Neural cell (in vitro differentiated cells): ENCODE measurements around the gene TNFRSF14. TPM values are rescaled to one million over a fixed set of nuclear protein-coding genes. Genes with fewer than 3 reads are reported as not detected.

Experiments used
- H2AFZ ChIP-seq: fragments of 200-600, 300-800 bp; sonication (generic), shearing (Covaris generic); 2 replicates; pipeline ENCODE4 v1.6.0; 2014; ENCODE audit warnings: low read depth, mild to moderate bottlenecking, antibody characterized with exemption, low read length, moderate library complexity
- H3F3A ChIP-seq: fragments of 200-600 bp; shearing (Covaris generic); 2 replicates; pipeline ENCODE4 v1.6.1; 2016; ENCODE audit warnings: mild to moderate bottlenecking, moderate library complexity, mixed read lengths, antibody characterized with exemption, low read length; ENCODE audit not compliant: insufficient read depth, poor library complexity, severe bottlenecking
- H3K27ac ChIP-seq: fragments of 200-600, 300-800 bp; sonication (generic), shearing (Covaris generic); 2 replicates; pipeline ENCODE4 v1.5.1; 2014; ENCODE audit warnings: mild to moderate bottlenecking, low read length, moderate library complexity
- H3K27me3 ChIP-seq: fragments of 300-800, 200-600 bp; sonication (generic), shearing (Covaris generic); 2 replicates; pipeline ENCODE4 v1.6.0; 2014; ENCODE audit warnings: mild to moderate bottlenecking, low read depth, low read length, moderate library complexity; ENCODE audit not compliant: insufficient read depth
- H3K36me3 ChIP-seq: fragments of 300-800, 200-600 bp; sonication (generic), shearing (Covaris generic); 2 replicates; pipeline ENCODE4 v1.5.1; 2014; ENCODE audit warnings: mild to moderate bottlenecking, antibody characterized with exemption, low read length, moderate library complexity; ENCODE audit not compliant: insufficient read depth
- H3K4me2 ChIP-seq: fragments of 300-800, 200-600 bp; sonication (generic), shearing (Covaris generic); 2 replicates; pipeline ENCODE4 v1.6.0; 2014; ENCODE audit warnings: mild to moderate bottlenecking, low read length
- H3K4me3 ChIP-seq: fragments of 300-800, 200-600 bp; sonication (generic), shearing (Covaris generic); 2 replicates; pipeline ENCODE4 v1.5.1; 2014; ENCODE audit warnings: mild to moderate bottlenecking, low read length, moderate library complexity
- H3K79me2 ChIP-seq: fragments of 200-600 bp; shearing (Covaris generic); replicated peaks from 2 replicates; pipeline ENCODE4 v1.6.0; 2014; ENCODE audit warnings: mild to moderate bottlenecking, low read length, moderate library complexity; ENCODE audit not compliant: insufficient read depth
- H3K9ac ChIP-seq: fragments of 300-800, 200-600 bp; sonication (generic), shearing (Covaris generic); 2 replicates; pipeline ENCODE4 v1.6.1; 2016; ENCODE audit warnings: mild to moderate bottlenecking, low read length, mixed read lengths
- H3K9me2 ChIP-seq: fragments of 200-600 bp; shearing (Covaris generic); 2 replicates; pipeline ENCODE4 v1.6.1; 2016; ENCODE audit warnings: mild to moderate bottlenecking, low read length, mixed read lengths; ENCODE audit not compliant: insufficient read depth
- H3K9me3 ChIP-seq: fragments of 200-600, 300-800 bp; sonication (generic), shearing (Covaris generic); 2 replicates; pipeline ENCODE4 v1.6.1; 2016; ENCODE audit warnings: mild to moderate bottlenecking, mixed run types, low read length, moderate library complexity, mixed read lengths
- H4K20me1 ChIP-seq: fragments of 200-600 bp; shearing (Covaris generic); 2 replicates; pipeline ENCODE4 v1.6.1; 2016; ENCODE audit warnings: mild to moderate bottlenecking, mixed run types; ENCODE audit not compliant: insufficient read depth
- CTCF ChIP-seq: fragments of 450-650 bp; IDR thresholded peaks from 2 replicates; pipeline ENCODE4 v1.5.1; 2014; ENCODE audit warnings: antibody characterized with exemption, mild to moderate bottlenecking, moderate library complexity; ENCODE audit not compliant: poor library complexity, severe bottlenecking
- EP300 ChIP-seq: fragments of 450-650 bp; conservative IDR thresholded peaks from 2 replicates; pipeline ENCODE4 v1.6.1; 2014; ENCODE audit warnings: antibody characterized with exemption, mild to moderate bottlenecking, moderate library complexity; ENCODE audit not compliant: poor library complexity, severe bottlenecking
- EZH2 ChIP-seq: fragments of 200-600, 300-800 bp; shearing (Covaris generic), sonication (generic); IDR thresholded peaks from 2 replicates; pipeline ENCODE4 v1.6.1; 2014; ENCODE audit warnings: antibody characterized with exemption, low read length, borderline replicate concordance, mild to moderate bottlenecking; ENCODE audit not compliant: insufficient read depth, poor library complexity, severe bottlenecking
- MXI1 ChIP-seq: fragments of 450-650 bp; conservative IDR thresholded peaks from 2 replicates; pipeline ENCODE4 v1.6.1; 2014; ENCODE audit warnings: antibody characterized with exemption, mild to moderate bottlenecking; ENCODE audit not compliant: poor library complexity, severe bottlenecking
- POLR2AphosphoS5 ChIP-seq: IDR thresholded peaks from 2 replicates; pipeline ENCODE4 v1.6.1; 2012
- RAD21 ChIP-seq: fragments of 450-650 bp; conservative IDR thresholded peaks from 2 replicates; pipeline ENCODE4 v1.6.1; 2014; ENCODE audit warnings: antibody characterized with exemption, mild to moderate bottlenecking, moderate library complexity
- REST ChIP-seq: IDR thresholded peaks from 2 replicates; pipeline ENCODE4 v1.6.1; 2012; ENCODE audit warnings: borderline replicate concordance
- SMC3 ChIP-seq: fragments of 450-650 bp; conservative IDR thresholded peaks from 2 replicates; pipeline ENCODE4 v1.6.1; 2014; ENCODE audit warnings: antibody characterized with exemption, mild to moderate bottlenecking, moderate library complexity; ENCODE audit not compliant: poor library complexity
- TAF1 ChIP-seq: IDR thresholded peaks from 2 replicates; pipeline ENCODE4 v1.6.1; 2012; ENCODE audit warnings: low read depth
- polyA plus RNA-seq: library from polyadenylated mRNA; depleted of rRNA; stranded (reverse); fragments of >200 nt; gene quantifications from 2 replicates; pipeline ENCODE4 v1.2.3, GENCODE V29; 2014

The TNFRSF14 gene
- polyA plus RNA-seq, 1 donor from 2014 or later: 1.1 TPM

GRCh38 chr1:2516124-2516523 is 40.0 kb upstream of the TNFRSF14 start:
- Histone ChIP-seq H3K79me2 (no peaks in the 10 kb centered on the region), H3K36me3 (no peaks in the 10 kb centered on the region), H3K4me2 (no peak overlapping the region), H4K20me1 (no peaks in the 10 kb centered on the region), H3K4me3 (no peak overlapping the region), H2AFZ (no peak overlapping the region), H3F3A (no peaks in the 10 kb centered on the region), H3K27me3 (no peaks in the 10 kb centered on the region), H3K27ac (no peak overlapping the region), H3K9me2 (no peaks in the 10 kb centered on the region), H3K9ac (no peak overlapping the region), H3K9me3 (no peaks in the 10 kb centered on the region)
- TF ChIP-seq EP300 (no peak), CTCF (no peak), TAF1 (no peak), REST (no peak), RAD21 (no peak), SMC3 (no peak), EZH2 (no peak), MXI1 (no peak), POLR2AphosphoS5 (no peak)

GRCh38 chr1:2516946-2517345 is 39.2 kb upstream of the TNFRSF14 start:
- Histone ChIP-seq H3F3A (no peaks in the 10 kb centered on the region), H2AFZ (no peak overlapping the region), H3K27me3 (no peaks in the 10 kb centered on the region), H3K9me2 (no peaks in the 10 kb centered on the region), H3K36me3 (no peaks in the 10 kb centered on the region), H3K79me2 (no peaks in the 10 kb centered on the region), H3K4me3 (no peak overlapping the region), H3K4me2 (no peak overlapping the region), H3K27ac (no peak overlapping the region), H4K20me1 (no peaks in the 10 kb centered on the region), H3K9ac (no peak overlapping the region), H3K9me3 (no peaks in the 10 kb centered on the region)
- no peak for TF ChIP-seq CTCF
- TF ChIP-seq REST: no peak
- no peak for TF ChIP-seq POLR2AphosphoS5
